ENCODE measurements around the gene ABCG2. TPM values are rescaled to one million over a fixed set of nuclear protein-coding genes. Genes with fewer than 3 reads are reported as not detected.

The ABCG2 gene
- total RNA-seq, 2 experiments from 2014 or later, result 1.1 to 1.4 TPM

- Mint-ChIP-seq H3K4me1 (no peaks in the 10 kb centered on the region), H3K9me3 (no peaks in the 10 kb centered on the region), H3K36me3 (ENCODE audit: low read depth) (no peaks in the 10 kb centered on the region), H3K4me3 (no peak overlapping the region), H3K27ac (no peak overlapping the region), H3K27me3 (peaks cover 7% of the 10 kb centered on the region)
- ChIA-PET CTCF (interaction anchor here (0.6 to 1.3 kb wide), 2 partner anchors 10 to 1016 kb away, joined by 3 to 4 read pairs; no protein-coding TSS in a partner anchor), POLR2A (no interaction called here)
- no peak for DNase-seq
Observed at GRCh38 chr4:88104902-88105610, 53.4 kb downstream of the ABCG2 start.

GRCh38 chr4:88102026-88102425, 56.4 kb downstream of the ABCG2 start:
- no peaks in the 10 kb centered on the region for H3K4me1 Mint-ChIP-seq
- peaks cover 17% of the 10 kb centered on the region for H3K27me3 Mint-ChIP-seq
- no peaks in the 10 kb centered on the region for H3K9me3 Mint-ChIP-seq
- no peak for DNase-seq
- no peak overlapping the region for H3K4me3 Mint-ChIP-seq
- no peak overlapping the region for H3K27ac Mint-ChIP-seq
- POLR2A ChIA-PET, result no interaction called here
- CTCF ChIA-PET, result interaction anchor here (0.7 kb wide), 1 partner anchor 9 kb away, joined by 3 read pairs; no protein-coding TSS in a partner anchor
- no peaks in the 10 kb centered on the region for H3K36me3 Mint-ChIP-seq (ENCODE audit: low read depth)

GRCh38 chr4:88101165-88101564, 57.3 kb downstream of the ABCG2 start:
- Mint-ChIP-seq H3K36me3 (ENCODE audit: low read depth) (no peaks in the 10 kb centered on the region), H3K4me3 (no peak overlapping the region), H3K4me1 (no peaks in the 10 kb centered on the region), H3K9me3 (no peaks in the 10 kb centered on the region), H3K27me3 (peaks cover 17% of the 10 kb centered on the region), H3K27ac (no peak overlapping the region)
- no peak for DNase-seq
- ChIA-PET CTCF (interaction anchor here (0.7 kb wide), 1 partner anchor 8 kb away, joined by 3 read pairs; no protein-coding TSS in a partner anchor), POLR2A (no interaction called here)

- H3K4me3 Mint-ChIP-seq, result no peak overlapping the region
- no peaks in the 10 kb centered on the region for H3K36me3 Mint-ChIP-seq (ENCODE audit: low read depth)
- ChIA-PET POLR2A (interaction anchor here (0.5 to 0.7 kb wide), 2 partner anchors 487 to 664 kb away, joined by 3 to 7 read pairs; no protein-coding TSS in a partner anchor), CTCF (interaction anchor here (1.3 to 1.5 kb wide), 2 partner anchors 14 to 17 kb away, joined by 3 read pairs; no protein-coding TSS in a partner anchor)
- H3K9me3 Mint-ChIP-seq, result no peaks in the 10 kb centered on the region
- no peak overlapping the region for H3K27ac Mint-ChIP-seq
- peaks cover 15% of the 10 kb centered on the region for H3K27me3 Mint-ChIP-seq
- no peaks in the 10 kb centered on the region for H3K4me1 Mint-ChIP-seq
- no peak for DNase-seq
Observed at GRCh38 chr4:88098993-88099752, 59.3 kb downstream of the ABCG2 start.

GRCh38 chr4:88097781-88098180, 60.7 kb downstream of the ABCG2 start:
- no peaks in the 10 kb centered on the region for H3K4me1 Mint-ChIP-seq
- ChIA-PET POLR2A (no interaction called here), CTCF (no interaction called here)
- no peak overlapping the region for H3K4me3 Mint-ChIP-seq
- peaks cover 12% of the 10 kb centered on the region for H3K27me3 Mint-ChIP-seq
- no peak overlapping the region for H3K27ac Mint-ChIP-seq
- H3K9me3 Mint-ChIP-seq, result no peaks in the 10 kb centered on the region
- H3K36me3 Mint-ChIP-seq (ENCODE audit: low read depth), result no peaks in the 10 kb centered on the region
- no peak for DNase-seq

- Mint-ChIP-seq H3K4me1 (no peaks in the 10 kb centered on the region), H3K27ac (no peak overlapping the region), H3K36me3 (ENCODE audit: low read depth) (no peaks in the 10 kb centered on the region), H3K9me3 (no peaks in the 10 kb centered on the region), H3K27me3 (peaks cover 12% of the 10 kb centered on the region), H3K4me3 (no peak overlapping the region)
- DNase-seq, result no peak
- POLR2A ChIA-PET, result no interaction called here
- CTCF ChIA-PET, result no interaction called here
Observed at GRCh38 chr4:88097301-88097700, 61.1 kb downstream of the ABCG2 start.

GRCh38 chr4:88093874-88094273, 64.6 kb downstream of the ABCG2 start:
- CTCF ChIA-PET, result no interaction called here
- no peak for DNase-seq
- no peak overlapping the region for H3K4me3 Mint-ChIP-seq
- POLR2A ChIA-PET, result no interaction called here
- no peaks in the 10 kb centered on the region for H3K36me3 Mint-ChIP-seq (ENCODE audit: low read depth)
- H3K27ac Mint-ChIP-seq, result no peak overlapping the region
- H3K9me3 Mint-ChIP-seq, result no peaks in the 10 kb centered on the region
- no peaks in the 10 kb centered on the region for H3K4me1 Mint-ChIP-seq
- H3K27me3 Mint-ChIP-seq, result peaks cover 9% of the 10 kb centered on the region

GRCh38 chr4:88091378-88091777, 67.1 kb downstream of the ABCG2 start:
- Mint-ChIP-seq H3K4me3 (no peak overlapping the region), H3K9me3 (no peaks in the 10 kb centered on the region), H3K36me3 (ENCODE audit: low read depth) (no peaks in the 10 kb centered on the region), H3K4me1 (no peaks in the 10 kb centered on the region), H3K27ac (no peak overlapping the region), H3K27me3 (peaks cover 8% of the 10 kb centered on the region)
- DNase-seq, result no peak
- CTCF ChIA-PET, result interaction anchor here (1.1 kb wide), 1 partner anchor 18 kb away, joined by 4 read pairs; no protein-coding TSS in a partner anchor
- POLR2A ChIA-PET, result no interaction called here

- ChIA-PET POLR2A (no interaction called here), CTCF (interaction anchor here (0.6 to 1.1 kb wide), 2 partner anchors 19 to 112 kb away, joined by 4 read pairs; no protein-coding TSS in a partner anchor)
- Mint-ChIP-seq H3K27ac (no peak overlapping the region), H3K9me3 (no peaks in the 10 kb centered on the region), H3K36me3 (ENCODE audit: low read depth) (no peaks in the 10 kb centered on the region), H3K4me3 (no peak overlapping the region), H3K27me3 (peaks cover 8% of the 10 kb centered on the region), H3K4me1 (no peaks in the 10 kb centered on the region)
- DNase-seq, result no peak
Observed at GRCh38 chr4:88090898-88091297, 67.5 kb downstream of the ABCG2 start.

GRCh38 chr4:88087004-88087403, 71.4 kb downstream of the ABCG2 start:
- ChIA-PET POLR2A (no interaction called here), CTCF (no interaction called here)
- Mint-ChIP-seq H3K36me3 (ENCODE audit: low read depth) (no peaks in the 10 kb centered on the region), H3K4me3 (no peak overlapping the region), H3K9me3 (no peaks in the 10 kb centered on the region), H3K4me1 (no peaks in the 10 kb centered on the region), H3K27me3 (peaks cover 6% of the 10 kb centered on the region), H3K27ac (no peak overlapping the region)
- DNase-seq, result no peak

- Mint-ChIP-seq H3K36me3 (ENCODE audit: low read depth) (peaks cover 3% of the 10 kb centered on the region), H3K27me3 (no peaks in the 10 kb centered on the region), H3K9me3 (no peaks in the 10 kb centered on the region), H3K4me3 (no peak overlapping the region), H3K27ac (no peak overlapping the region), H3K4me1 (no peaks in the 10 kb centered on the region)
- no peak for DNase-seq
- ChIA-PET POLR2A (no interaction called here), CTCF (no interaction called here)
Observed at GRCh38 chr4:88080626-88081025, 77.8 kb downstream of the ABCG2 start.

GRCh38 chr4:88078579-88078978, 79.9 kb downstream of the ABCG2 start:
- H3K27ac Mint-ChIP-seq, result no peak overlapping the region
- CTCF ChIA-PET, result no interaction called here
- no peaks in the 10 kb centered on the region for H3K27me3 Mint-ChIP-seq
- peaks cover 16% of the 10 kb centered on the region for H3K36me3 Mint-ChIP-seq (ENCODE audit: low read depth)
- no peak overlapping the region for H3K4me3 Mint-ChIP-seq
- POLR2A ChIA-PET, result no interaction called here
- no peaks in the 10 kb centered on the region for H3K4me1 Mint-ChIP-seq
- no peak for DNase-seq
- no peaks in the 10 kb centered on the region for H3K9me3 Mint-ChIP-seq

GRCh38 chr4:88077911-88078524, 80.4 kb downstream of the ABCG2 start:
- Mint-ChIP-seq H3K4me1 (no peaks in the 10 kb centered on the region), H3K27me3 (no peaks in the 10 kb centered on the region), H3K9me3 (no peaks in the 10 kb centered on the region), H3K36me3 (ENCODE audit: low read depth) (peaks cover 19% of the 10 kb centered on the region), H3K27ac (no peak overlapping the region), H3K4me3 (no peak overlapping the region)
- DNase-seq, result no peak
- ChIA-PET POLR2A (no interaction called here), CTCF (no interaction called here)

All from activated CD4-positive, alpha-beta T cell treated with anti-CD3 and anti-CD28 coated beads, Interleukin-2, amount 10 ng/mL, durations not matched to agents 7 days and 5 days (primary cell).